GM18519 (cell line): Measurements from ENCODE around the gene NAA25.
"Not testable (repeated sequence)": the region's sequence is repeated elsewhere in the genome, so short reads cannot be mapped to it uniquely, and the experiment has no call there.

Source experiments
- ATAC-seq: cut with Tn5 transposase; IDR thresholded peaks from one replicate; pipeline ENCODE4 v1.9.1; 2021; ENCODE audit warnings: mild to moderate bottlenecking, moderate library complexity; ENCODE audit not compliant: unreplicated experiment, low FRiP score

NAA25 gene

DNA sequence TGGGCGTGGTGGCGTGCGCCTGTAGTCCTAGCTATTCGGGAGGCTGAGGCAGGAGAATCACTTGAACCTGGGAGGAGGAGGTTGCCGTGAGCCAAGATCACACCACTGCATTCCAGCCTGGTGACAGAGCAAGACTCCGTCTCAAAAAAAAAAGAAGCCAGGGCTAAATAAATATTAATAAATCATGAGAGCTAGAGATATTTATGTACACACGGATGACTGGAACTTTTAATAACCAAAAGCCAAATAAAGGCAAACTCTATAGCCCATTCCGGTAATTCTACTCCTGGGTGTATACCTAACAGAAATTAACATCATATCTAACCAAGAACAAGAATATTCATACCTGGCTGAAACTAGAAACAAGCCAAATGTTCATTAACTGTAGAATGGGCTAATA is 9.1 kb upstream of the NAA25 start:
- no peak for ATAC-seq

DNA sequence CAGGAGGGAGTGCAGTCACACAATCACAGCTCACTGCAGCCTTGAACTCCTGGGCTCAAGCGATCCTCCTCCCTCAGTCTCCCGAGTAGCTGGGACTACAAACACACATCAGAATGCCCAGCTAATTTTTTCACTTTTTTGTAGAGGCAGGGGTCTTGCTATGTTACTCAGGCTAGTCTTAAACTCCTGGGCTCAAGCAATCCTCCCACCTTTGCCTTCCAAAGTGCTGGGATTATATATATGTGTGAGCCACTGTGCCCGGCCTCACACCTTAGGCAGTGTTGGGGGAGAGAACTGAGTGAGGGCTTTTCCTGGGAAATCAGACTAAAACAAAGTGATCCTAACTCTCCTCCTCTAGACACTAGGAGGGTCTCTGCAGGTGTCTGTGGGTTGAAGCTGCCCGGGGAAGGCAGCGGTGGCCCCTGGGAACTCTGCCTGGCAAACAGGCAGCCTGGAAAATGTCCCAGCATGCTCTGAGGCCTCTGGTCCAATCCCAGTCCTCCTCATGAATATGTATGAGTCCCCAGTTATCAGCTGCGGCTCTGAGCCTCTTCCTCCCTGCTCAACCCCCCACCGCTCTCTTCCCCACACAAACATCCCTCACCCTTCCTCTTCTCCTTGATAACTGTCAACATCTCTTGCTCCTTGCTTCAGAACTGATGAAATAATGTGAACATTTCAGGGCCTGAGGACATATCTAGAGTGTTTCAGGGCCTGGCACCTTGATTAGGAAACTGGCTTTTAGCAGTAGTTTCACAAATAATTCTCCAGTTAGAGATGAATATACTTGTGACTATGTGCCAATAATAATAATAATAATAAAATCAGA is 7.9 kb upstream of the NAA25 start:
- ATAC-seq, result no peak

DNA sequence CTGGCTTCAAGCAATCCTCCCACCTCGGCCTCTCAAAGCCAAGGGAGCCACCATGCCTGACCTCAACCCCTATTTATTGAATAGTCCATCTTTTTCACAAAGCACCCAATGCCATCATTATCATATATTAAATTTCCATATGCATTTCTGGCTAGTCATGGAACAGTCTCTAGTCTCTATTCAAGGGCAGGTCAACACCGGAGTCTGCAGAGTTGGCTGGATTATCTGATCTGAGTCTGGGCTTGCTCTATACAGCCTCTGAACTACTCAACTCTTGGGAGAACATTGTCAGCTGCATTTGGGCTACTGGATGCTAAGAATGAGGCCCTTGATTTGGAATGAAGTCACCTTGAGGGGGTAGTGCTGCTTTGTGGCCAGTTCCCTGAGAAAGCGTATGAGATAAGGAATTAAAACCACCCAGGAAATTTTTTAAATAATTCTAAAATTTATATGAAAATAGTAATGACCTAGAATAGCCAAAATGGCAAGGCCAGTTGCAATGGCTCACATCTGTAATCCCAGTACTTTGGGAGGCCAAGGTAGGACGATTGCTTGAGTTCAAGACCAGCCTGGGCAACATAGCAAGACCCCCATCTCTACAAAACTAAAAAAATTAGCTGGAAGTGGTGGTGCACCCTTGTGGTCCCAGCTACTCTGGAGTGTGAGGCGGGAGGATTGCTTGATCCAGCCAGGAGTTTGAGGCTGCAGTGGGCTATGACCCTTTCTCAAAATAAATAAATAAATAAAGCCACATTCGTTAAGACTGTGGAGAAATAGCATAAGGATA is 6.9 kb upstream of the NAA25 start:
- no peak for ATAC-seq

DNA sequence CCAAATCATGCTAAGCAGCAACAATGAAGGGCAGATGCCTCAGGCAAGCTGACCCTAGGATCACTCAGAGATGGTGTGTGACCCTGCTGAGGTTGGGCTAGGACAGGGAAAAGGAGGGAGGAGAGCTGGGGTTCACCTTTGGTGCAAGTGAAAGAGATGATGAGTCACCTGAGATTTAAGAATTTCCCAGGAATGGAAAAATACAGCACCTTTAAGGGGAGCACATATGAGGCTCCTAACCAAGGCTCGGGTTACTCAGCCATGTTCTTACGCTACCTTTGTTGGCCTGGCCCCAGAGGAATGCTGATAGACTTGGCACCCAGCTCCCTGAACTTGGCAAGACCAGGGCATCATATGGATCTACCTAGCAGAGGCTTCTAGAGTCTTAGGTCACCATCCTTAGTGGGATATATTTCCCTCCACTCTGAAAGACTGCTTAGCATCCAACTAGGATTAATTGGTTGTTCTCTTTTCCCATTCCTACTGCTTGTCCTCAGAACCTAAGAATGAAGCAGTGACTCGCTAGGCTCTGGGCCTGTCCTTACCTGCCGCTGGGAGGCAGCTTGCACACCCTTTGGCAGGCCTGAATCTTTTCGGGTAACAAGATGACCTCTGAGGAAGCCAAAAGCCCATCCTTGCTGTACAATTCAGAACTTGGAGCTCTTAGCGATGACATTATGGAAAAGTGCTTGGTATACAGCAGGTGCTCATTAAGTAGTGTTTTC is 4.0 kb upstream of the NAA25 start:
- ATAC-seq, result no peak

DNA sequence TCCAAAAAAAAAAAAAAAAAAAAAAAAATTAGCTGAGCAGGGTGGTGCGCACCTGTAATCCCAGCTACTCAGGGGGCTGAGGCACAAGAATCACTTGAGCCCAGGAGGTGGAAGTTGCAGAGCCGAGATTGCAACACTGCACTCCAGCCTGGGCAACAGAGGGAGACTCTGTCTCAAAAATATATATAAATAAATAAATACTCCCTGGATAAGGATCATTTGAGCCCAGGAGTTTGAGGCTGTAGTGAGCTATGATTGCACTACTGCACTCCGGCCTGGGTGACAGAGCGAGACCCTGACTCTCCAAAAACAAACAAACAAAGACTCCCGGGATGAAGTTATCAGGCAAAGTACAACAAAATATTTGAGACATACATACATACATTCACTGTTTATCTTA is 3.3 kb upstream of the NAA25 start:
- no peak for ATAC-seq

DNA sequence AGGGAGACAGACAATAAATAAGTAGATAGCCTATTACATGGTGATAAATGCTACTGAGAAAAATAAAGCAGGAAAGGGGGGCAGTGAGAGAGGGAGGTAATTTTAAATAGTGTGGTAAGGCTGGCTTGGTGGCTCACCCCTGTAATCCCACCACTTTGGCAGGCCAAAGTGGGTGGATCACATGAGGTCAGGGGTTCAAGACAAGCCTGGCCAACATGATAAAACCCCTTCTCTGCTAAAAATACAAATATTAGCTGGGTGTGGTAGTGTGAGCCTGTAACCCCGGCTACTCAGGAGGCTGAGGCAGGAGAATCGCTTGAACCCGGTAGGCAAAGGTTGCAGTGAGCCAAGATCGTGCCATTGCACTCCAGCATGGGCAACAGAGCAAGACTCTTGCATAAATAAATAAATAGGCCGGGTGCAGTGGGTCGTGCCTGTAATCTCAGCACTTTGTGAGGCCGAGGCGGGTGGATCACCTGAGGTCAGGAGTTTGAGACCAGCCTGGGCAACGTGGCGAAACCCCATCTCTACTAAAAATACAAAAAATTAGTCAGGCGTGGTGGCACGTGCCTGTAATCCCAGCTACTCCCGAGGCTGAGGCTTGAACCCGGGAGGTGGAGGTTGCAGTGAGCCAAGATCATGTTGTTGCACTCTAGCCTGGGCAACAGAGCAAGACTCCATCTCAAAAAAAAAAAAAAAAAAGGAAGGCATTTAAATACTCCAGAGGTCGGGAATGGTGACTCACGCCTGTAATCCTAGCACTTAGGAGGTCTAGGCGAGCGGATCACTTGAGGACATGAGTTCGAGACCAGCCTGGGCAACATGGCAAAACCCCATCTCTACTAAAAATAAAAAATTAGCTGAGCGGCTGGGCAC is 2.4 kb upstream of the NAA25 start:
- ATAC-seq, result not testable (repeated sequence)

DNA sequence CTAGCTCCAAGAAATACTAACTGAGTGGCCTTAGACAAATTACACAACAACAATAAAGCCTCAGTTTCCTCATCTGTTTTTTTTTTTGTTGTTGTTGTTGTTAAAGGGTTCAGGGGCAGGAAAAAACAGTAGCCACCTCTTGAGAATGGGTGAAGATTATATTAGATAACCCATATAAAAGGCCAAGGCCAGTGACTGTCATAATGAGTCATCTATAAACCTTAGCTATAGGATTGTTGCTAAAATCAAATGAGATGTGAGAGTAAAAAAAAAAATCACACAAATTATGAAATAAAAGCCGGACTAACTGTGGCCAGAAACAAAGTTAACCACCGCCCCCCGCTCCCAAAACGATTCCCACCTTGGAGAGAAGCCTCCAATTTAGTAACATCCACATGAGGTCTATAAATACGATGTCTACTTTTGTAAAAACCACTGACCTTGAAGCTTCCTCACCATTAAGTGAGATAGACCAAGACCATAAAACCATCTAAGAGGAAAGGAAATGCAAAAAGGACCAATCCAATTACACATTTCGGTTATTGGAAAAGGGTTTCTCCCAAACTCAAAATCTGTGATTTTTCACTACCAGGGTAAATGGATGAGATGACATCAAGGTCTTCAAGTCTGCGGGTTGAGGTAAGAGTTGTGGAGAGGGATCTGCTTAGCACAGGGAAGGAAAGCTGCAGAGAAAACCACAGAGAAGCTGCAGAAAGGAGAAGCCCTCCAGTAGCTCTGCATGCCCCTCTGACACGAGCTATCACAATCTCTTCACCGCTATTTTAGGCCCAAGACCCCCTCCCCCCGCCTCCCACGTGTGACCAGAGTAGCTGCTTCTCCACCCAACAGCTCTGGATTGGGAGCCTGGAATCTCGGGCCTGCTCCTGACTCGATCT is 1.0 kb downstream of the NAA25 start:
- ATAC-seq, result no peak

DNA sequence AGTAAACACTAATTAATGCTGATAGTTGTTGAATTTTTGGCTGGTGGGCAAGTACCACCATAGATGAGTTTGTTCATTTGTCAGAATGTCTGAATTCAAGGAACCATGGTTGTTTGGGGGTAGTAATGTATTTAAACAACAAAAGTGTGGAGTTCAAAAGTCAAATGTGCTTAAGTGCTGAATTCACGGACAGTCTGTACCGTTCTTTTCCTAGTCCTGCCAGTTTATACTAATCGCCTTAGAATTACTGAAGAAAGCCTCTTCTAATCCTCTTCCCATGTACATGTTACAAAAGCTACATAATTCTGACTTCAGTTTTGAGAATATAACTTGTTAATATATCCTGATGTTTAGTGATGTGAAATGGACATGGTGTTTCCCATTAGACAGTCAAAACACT is 2.7 kb downstream of the NAA25 start:
- no peak for ATAC-seq

DNA sequence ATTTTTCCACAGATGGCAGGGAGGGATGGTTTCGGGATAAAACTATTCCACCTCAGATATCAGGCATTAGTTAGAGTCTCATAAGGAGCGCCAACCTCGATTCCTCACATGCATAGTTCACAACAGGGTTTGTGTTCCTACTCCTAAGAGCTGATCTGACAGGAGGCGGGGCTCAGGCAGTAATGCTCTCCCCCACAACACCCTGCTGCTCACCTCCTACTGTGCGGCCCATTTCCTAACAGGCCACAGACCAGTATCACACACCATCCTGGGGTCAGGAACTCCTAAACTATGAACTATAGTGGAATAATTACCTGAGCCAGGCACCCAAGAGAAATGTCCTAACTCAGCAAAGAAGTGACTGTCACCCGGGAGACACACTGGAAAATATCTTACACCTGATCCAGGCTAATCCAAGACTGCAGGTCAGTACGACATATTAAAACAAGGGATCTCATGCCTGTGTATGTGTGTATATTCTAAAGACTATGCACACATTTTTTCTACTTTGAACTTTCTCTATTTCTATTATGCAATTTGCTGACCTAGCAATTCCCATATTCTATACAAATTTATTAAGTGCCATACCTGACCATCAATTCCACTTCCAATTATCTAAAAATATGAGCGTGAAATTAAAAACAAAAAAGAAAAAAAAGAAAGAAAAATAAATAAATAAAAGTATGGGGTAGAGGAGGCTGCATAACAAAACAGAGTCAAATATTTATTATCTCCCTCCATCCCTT is 4.7 kb downstream of the NAA25 start:
- ATAC-seq, result no peak

DNA sequence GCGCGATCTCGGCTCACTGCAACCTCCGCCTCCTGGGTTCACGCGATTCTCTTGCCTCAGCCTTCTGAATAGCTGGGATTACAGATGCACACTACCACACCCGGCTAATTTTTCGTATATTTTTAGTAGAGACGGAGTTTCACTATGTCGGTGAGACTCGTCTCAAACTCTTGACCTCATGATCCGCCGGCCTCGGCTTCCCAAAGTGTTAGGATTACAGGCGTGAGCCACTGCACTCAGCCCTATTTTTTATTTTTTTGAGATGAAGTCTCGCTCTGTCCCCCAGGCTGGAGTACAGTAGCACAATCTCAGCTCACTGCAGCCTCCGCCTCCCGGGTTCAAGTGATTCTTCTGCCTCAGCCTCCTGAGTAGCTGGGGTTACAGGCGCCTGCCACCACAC is 5.8 kb downstream of the NAA25 start:
- not testable (repeated sequence) for ATAC-seq

DNA sequence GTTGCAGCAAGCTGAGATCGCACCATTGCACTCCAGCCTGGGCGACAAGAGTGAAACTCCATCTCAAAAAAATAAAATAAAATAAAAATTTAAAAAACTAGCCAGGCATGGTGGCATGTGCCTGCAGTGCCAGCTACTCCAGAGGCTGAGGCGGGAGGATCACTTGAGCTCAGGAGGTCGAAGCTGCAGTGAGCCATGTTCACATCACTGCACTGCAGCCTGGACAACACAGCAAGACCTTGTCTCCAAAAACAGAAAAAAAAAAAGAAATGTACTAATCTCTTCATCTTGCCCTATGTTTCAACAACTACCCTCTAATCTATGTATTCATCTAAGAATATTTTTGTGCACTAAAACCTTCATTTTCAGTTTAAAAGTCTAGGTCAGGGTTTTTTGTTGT is 6.5 kb downstream of the NAA25 start:
- ATAC-seq, result no peak

DNA sequence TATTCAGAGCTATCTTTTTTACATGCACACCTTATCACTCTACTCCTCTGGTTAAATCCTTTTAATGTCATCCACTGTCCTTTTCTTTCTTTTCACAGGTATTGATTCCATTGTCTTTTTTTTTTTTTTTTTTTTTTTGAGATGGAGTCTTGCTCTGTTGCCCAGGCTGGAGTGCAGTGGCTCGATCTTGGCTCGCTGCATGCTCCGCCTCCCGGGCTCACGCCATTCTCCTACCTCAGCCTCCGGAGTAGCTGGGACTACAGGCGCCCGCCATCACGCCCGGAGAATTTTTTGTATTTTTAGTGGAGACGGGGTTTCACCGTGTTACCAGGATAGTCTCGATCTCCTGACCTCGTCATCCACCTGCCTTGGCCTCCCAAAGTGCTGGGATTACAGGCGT is 8.1 kb downstream of the NAA25 start:
- ATAC-seq, result not testable (repeated sequence)

DNA sequence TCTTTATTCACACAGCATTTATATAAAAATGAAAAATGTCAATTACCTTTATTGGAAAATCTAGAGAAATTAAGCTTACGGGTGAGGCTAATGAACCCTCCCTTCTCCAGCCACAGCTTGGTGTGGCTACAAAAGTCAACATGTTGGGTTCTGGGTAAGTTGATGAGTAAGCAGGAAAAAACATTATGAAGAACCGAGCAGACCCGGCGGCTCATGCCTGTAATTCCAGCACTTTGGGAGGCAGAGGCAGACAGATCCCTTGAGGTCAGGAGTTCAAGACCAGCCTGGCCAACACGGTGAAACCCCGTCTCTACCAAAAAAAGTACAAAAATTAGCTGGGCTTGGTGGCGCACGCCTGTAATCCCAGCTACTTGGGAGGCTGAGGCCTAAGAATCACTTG is 10.9 kb downstream of the NAA25 start:
- no peak for ATAC-seq

DNA sequence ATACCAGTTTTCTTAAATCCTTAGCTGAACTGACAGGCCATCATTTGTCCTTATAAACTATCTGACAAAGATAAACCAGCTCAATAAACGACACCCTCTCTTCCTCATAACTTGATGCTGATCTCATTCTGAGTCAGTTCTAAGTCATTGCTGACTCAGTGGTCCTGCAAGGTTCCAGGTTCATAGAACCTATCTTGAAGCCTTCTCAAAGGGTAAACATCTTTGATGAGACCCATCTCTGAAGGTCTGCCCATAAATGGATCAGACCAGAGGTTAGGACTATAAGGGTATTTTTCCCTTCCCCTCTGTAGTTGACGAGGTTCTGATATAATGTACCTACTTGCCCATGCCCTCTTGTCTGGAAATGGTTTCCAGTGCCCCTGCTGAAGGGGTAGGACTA is 11.9 kb downstream of the NAA25 start:
- ATAC-seq, result peak; percentile 42

DNA sequence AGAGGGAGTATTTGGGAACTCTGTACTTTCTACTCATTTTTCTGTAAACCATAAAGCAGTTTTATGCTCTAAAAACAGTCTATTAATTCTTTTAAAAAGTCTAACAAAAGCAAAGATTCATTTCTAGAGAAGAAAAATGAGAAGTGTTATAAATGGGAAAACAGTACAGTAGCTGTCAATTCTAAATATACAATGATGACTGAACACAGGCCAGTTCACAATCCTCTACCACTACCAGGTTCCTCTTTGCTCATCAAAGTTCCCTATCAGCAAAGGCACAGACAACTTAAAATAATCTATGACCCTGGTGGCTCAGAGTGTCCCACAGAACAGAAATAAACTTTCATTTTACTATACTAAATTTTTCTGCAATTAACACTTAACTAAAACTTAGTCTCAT is 12.5 kb downstream of the NAA25 start:
- peak; percentile 69 for ATAC-seq

DNA sequence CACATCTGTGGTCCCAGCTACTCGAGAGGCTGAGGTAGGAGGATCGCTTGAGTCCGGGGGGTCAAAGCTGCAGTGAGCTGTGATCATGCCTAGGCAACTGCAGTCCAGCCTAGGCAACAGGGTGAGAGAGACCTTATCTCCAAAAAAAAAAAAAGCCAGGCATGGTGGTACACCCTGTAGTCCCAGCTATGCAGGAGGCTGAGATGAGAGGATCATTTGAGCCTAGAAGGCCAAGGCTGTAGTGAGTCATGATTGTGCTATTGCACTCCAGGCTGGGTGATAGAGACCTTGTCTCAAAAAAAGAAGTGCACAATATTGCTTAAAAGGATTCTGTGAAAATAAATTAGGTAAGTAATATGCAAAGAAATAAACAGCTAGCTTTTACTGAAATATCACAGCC is 17.0 kb downstream of the NAA25 start:
- no peak for ATAC-seq

DNA sequence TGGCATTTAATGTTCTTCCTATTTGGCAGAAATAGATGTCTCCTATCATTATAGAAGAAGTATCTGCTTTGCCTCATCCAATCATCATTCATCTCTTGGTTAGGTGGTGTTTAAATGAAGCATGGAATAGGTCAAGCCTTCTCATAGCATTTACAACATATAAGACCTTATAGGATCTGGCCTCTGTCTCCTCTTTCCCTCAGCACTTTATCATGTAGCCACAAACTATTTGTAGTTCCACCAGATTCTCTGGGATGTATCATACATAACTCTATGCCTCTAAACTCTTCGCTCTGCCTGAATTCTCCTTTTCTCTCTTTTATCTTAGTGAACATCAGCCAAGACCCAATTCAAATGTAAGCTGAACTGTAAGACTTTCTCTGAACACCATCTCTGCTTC is 20.7 kb downstream of the NAA25 start:
- no peak for ATAC-seq

DNA sequence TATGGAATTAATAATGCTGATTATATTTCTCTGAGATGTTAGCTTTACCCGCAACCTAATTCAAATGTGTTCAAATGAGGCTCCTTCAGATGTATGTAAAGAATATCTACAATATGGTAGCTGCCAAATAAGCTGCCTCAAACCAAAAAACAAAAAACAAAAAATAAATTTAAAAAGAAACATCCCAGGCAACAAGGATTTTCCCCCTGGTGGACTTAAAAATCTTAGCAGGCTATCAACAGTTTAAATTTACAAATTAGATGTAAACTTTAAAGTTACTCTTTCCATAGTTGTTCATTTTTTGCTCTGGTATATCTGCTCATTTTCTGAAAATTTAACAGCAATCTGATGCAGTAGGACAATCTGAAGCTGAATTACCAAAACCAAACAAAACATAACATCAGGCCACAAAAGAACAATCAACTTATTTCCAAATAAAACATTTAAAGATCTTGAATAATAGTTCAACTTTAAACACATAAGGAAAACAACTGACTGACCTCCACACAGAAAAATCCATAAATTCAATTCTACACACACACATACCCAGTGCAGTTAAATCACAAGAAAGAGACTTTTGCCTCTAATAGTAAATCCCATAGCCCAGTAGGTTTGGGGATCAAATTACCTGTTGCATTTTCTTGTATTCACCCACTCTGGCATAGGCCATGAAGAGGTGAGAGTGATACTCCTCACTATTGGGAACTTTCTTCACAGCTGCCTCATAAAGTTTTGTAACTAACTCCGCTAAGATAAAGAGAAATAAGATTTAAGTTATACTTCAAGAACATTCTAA is 21.3 kb downstream of the NAA25 start:
- no peak for ATAC-seq
